Type B pancreatic cell (in vitro differentiated cells): ENCODE measurements around the gene STOM. TPM values are rescaled to one million over a fixed set of nuclear protein-coding genes. Genes with fewer than 3 reads are reported as not detected.
A peak's percentile ranks its signal among the peaks of the same experiment; 100 is the strongest.
"Not testable (repeated sequence)": the region's sequence is repeated elsewhere in the genome, so short reads cannot be mapped to it uniquely, and the experiment has no call there.

Source experiments
- DNase-seq: peaks from one replicate; pipeline ENCODE4 v3.0.0; 2021; ENCODE audit warnings: mixed read lengths; ENCODE audit not compliant: unreplicated experiment; ENCODE audit errors: extremely low spot score
- H3K27ac Mint-ChIP-seq: 2 replicates; pipeline ENCODE4 v1.8.0; 2021; ENCODE audit warnings: mild to moderate bottlenecking, mixed read lengths
- H3K27me3 Mint-ChIP-seq: 2 replicates; pipeline ENCODE4 v1.8.0; 2021; ENCODE audit warnings: mixed read lengths
- H3K36me3 Mint-ChIP-seq: 2 replicates; pipeline ENCODE4 v1.8.0; 2021; ENCODE audit warnings: mixed read lengths
- H3K4me1 Mint-ChIP-seq: one replicate; pipeline ENCODE4 v1.8.0; 2021; ENCODE audit warnings: mixed read lengths; ENCODE audit not compliant: unreplicated experiment
- H3K4me3 Mint-ChIP-seq: 2 replicates; pipeline ENCODE4 v1.8.0; 2021; ENCODE audit warnings: mild to moderate bottlenecking, mixed read lengths
- H3K9me3 Mint-ChIP-seq: 2 replicates; pipeline ENCODE4 v1.8.0; 2021; ENCODE audit warnings: mixed read lengths
- total RNA-seq: library from RNA; stranded (reverse); gene quantifications from 2 replicates; pipeline ENCODE4 v1.2.1, GENCODE V29; 2021; ENCODE audit warnings: low replicate concordance
- TF ChIP-seq, protein P1 (sequence below): fragments of 200-600 bp; sonication (generic); conservative IDR thresholded peaks from 2 replicates; pipeline ENCODE4 v1.5.0; 2021; ENCODE audit warnings: antibody characterized with exemption, mild to moderate bottlenecking

Gene STOM
- total RNA-seq, 1 donor from 2014 or later, result 30.7 TPM

DNA sequence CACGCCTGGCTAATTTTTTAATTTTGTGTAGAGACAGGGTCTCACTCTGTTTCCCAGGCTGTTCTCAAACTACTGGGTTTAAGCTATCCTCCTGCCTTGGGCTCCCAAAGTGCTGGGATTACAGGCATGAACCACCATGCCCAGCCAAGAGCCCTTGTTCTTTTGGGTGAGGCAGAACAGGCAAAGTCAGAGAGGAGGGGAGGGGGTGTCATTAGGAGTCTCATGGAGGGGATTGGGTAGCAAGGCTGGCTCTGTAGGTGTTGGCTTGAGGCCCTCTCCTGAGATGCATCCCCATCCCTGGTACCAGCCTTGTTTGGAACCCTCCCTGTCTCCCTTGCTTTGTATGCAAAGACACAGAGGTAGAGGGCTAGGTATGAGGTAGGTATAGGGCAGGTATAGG is 78.0 kb downstream of the STOM start:
- Mint-ChIP-seq H3K4me3 (no peak overlapping the region), H3K27ac (no peak overlapping the region), H3K4me1 (peaks cover 38% of the 10 kb centered on the region), H3K27me3 (no peaks in the 10 kb centered on the region), H3K9me3 (no peaks in the 10 kb centered on the region), H3K36me3 (no peaks in the 10 kb centered on the region)
- TF ChIP-seq, protein P1, sequence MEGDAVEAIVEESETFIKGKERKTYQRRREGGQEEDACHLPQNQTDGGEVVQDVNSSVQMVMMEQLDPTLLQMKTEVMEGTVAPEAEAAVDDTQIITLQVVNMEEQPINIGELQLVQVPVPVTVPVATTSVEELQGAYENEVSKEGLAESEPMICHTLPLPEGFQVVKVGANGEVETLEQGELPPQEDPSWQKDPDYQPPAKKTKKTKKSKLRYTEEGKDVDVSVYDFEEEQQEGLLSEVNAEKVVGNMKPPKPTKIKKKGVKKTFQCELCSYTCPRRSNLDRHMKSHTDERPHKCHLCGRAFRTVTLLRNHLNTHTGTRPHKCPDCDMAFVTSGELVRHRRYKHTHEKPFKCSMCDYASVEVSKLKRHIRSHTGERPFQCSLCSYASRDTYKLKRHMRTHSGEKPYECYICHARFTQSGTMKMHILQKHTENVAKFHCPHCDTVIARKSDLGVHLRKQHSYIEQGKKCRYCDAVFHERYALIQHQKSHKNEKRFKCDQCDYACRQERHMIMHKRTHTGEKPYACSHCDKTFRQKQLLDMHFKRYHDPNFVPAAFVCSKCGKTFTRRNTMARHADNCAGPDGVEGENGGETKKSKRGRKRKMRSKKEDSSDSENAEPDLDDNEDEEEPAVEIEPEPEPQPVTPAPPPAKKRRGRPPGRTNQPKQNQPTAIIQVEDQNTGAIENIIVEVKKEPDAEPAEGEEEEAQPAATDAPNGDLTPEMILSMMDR, result no peak
- no peak for DNase-seq

DNA sequence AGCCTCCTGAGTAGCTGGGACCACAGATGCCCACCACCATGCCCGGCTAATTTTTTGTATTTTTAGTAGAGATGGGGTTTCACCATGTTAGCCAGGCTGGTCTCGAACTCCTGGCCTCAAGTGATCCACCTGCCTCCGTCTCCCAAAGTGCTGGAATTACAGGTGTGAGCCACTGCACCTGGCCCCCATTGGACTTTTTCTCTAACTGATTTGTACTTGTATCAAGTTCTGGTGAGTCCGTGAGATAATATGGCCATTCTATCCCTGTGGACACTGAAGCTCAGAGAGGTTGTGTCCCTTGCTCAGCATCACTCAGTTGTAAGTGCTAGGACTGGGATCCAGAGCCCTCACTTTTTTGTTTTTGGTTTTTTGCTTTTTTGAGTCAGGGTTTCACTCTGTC is 78.5 kb downstream of the STOM start:
- DNase-seq, H3K27me3 Mint-ChIP-seq, H3K36me3 Mint-ChIP-seq, H3K4me3 Mint-ChIP-seq, H3K27ac Mint-ChIP-seq, H3K9me3 Mint-ChIP-seq: not testable (repeated sequence)
- H3K4me1 Mint-ChIP-seq, result peaks cover 39% of the 10 kb centered on the region

DNA sequence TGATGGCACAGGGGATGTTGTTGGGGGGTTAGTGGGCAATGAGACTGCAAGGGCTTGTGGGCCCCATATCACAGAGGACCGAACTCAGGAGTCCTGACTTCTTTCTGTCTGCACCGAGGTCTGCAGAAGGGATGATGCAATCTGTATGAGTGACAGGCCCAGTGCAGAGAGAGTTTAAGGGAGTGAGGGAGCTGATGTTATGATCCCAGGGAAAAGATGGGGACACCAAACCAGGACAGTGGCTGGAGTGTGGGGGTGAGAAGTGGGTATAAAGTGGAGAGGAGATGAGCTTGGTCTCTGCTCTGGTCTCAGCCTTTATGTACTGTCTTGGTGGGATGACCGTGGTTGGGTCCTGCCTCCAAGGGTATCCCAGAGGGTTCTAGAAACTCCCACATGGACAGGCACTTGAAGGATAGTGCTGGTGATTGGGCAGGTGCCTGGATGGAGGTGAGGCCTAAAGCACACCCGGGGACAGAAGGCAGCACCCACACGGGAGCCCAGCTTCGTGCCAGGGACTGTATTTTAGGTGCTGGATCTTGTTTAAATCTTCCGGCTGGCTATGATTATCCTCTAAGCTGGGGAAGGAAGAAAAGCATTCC is 80.2 kb downstream of the STOM start:
- Mint-ChIP-seq H3K4me1 (peaks cover 42% of the 10 kb centered on the region), H3K4me3 (peak overlapping the region; percentile 68), H3K9me3 (no peaks in the 10 kb centered on the region), H3K36me3 (no peaks in the 10 kb centered on the region), H3K27me3 (no peaks in the 10 kb centered on the region), H3K27ac (peak overlapping the region; percentile 97)
- TF ChIP-seq, protein P1, result no peak
- DNase-seq, result no peak

DNA sequence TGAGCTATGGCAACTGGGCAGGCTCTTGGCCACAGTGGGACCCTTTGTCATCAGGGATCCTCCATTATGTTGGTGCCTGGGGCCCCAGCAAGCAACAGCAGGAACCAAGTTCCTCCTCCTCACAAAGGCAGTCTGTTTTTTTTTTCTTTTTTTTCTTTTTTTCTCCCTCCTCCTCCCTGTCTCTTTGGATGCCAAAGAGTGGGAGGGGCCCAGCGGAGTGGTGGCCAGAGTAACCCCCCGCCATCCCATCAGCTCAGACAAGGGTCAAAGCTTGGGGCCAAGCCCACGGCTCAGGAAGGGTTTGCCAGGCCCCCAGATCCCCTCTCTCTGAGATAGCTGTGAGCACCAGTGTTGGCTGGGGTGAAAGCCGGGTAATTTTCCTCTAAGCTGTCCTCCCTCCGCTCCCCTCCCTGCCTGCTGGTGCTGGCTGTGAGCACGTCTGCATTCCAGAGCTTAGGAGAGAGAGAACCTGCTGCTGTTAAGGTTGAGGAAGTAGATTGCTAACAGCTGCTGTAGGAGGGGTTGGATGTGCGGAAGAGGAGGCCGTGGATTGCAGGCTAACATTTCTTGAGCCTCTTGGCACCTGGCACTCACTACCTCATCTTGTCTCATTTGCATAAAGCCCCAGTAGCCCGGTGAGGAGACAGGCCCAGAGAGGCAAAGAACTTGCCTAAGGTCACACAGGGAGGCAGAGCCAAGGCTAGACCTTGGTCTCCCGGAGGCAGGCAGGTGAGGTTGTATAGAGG is 80.9 kb downstream of the STOM start:
- Mint-ChIP-seq H3K27me3 (no peaks in the 10 kb centered on the region), H3K36me3 (no peaks in the 10 kb centered on the region), H3K9me3 (no peaks in the 10 kb centered on the region), H3K4me1 (peaks cover 44% of the 10 kb centered on the region), H3K4me3 (peak overlapping the region; percentile 68), H3K27ac (peak overlapping the region; percentile 97)
- TF ChIP-seq, protein P1, result no peak
- DNase-seq, result no peak

Other genes with a start within 250 kb of the STOM start
- gene RAB14, start 168.4 kb downstream of the STOM start, total RNA-seq, result 59.4 and 83.7 TPM in 2 replicates
- gene GSN, start 102.1 kb downstream of the STOM start, total RNA-seq, result 80.0 and 159 TPM in 2 replicates
- not detected in 2 replicates for gene GGTA1, start 129.6 kb upstream of the STOM start, total RNA-seq